ENCODE data around the gene BMP2.

DNA sequence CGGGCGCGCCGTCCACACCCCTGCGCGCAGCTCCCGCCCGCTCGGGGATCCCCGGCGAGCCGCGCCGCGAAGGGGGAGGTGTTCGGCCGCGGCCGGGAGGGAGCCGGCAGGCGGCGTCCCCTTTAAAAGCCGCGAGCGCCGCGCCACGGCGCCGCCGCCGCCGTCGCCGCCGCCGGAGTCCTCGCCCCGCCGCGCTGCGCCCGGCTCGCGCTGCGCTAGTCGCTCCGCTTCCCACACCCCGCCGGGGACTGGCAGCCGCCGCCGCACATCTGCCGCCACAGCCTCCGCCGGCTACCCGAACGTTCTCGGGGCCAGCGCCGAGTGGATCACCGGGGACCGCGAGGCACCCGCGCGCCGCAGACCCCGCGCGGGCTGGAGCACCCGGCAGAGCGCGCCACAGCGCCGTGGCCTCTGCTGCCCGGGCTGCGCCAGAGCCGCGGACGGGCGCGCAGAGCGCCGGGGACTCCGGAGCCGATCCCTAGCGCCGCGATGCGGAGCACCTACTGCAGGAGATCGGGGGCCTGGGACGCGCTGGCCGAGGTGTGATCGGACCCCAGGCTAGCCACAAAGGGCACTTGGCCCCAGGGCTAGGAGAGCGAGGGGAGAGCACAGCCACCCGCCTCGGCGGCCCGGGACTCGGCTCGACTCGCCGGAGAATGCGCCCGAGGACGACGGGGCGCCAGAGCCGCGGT is at the start of gene BMP2:
- TF ChIP-seq EZH2 (IDR thresholded peaks at IDR 0.05; ENCODE audit: low read length) = no peak
- TF ChIP-seq, protein P1, sequence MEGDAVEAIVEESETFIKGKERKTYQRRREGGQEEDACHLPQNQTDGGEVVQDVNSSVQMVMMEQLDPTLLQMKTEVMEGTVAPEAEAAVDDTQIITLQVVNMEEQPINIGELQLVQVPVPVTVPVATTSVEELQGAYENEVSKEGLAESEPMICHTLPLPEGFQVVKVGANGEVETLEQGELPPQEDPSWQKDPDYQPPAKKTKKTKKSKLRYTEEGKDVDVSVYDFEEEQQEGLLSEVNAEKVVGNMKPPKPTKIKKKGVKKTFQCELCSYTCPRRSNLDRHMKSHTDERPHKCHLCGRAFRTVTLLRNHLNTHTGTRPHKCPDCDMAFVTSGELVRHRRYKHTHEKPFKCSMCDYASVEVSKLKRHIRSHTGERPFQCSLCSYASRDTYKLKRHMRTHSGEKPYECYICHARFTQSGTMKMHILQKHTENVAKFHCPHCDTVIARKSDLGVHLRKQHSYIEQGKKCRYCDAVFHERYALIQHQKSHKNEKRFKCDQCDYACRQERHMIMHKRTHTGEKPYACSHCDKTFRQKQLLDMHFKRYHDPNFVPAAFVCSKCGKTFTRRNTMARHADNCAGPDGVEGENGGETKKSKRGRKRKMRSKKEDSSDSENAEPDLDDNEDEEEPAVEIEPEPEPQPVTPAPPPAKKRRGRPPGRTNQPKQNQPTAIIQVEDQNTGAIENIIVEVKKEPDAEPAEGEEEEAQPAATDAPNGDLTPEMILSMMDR (optimal IDR thresholded peaks at IDR 0.05 in 1 of 3, IDR thresholded peaks at IDR 0.05 in 1 of 3, conservative IDR thresholded peaks at IDR 0.05 in 1 of 3; ENCODE audit: extremely low read depth in 1 of 3, insufficient read depth in 2 of 3, low read length in 3 of 3) = peak in 1 of 3 experiments; percentile 16
